ENCODE data around the gene PPRC1.

The PPRC1 gene

GRCh38 chr10:102196893-102197292, 64.1 kb downstream of the PPRC1 start:
- DNase-seq, result no peak

GRCh38 chr10:102198027-102198426, 65.2 kb downstream of the PPRC1 start:
- DNase-seq, result no peak
